PFSK-1 (cell line): ENCODE measurements around the gene ZSCAN29.

Source experiments
- FOXP2 ChIP-seq: optimal IDR thresholded peaks from 2 replicates; pipeline ENCODE3; 2011; ENCODE audit warnings: borderline replicate concordance, control low read depth, inconsistent platforms; ENCODE audit not compliant: insufficient read depth; ENCODE audit errors: extremely low read length, extremely low read depth
- POLR2AphosphoS5 ChIP-seq: IDR thresholded peaks from 2 replicates; pipeline ENCODE4 v1.6.1; 2012; ENCODE audit warnings: low read depth, mild to moderate bottlenecking, control low read depth, low read length, moderate library complexity
- REST ChIP-seq, 2 experiments: IDR thresholded peaks; 2 replicates each; pipeline versions ENCODE4 v1.6.1 to v1.8.0; 2011 to 2012; ENCODE audit warnings: low read depth in 2 of 2, low read length in 2 of 2, control low read depth in 1 of 2, inconsistent platforms in 1 of 2, mild to moderate bottlenecking in 1 of 2, moderate library complexity in 1 of 2; ENCODE audit not compliant: insufficient read depth in 1 of 2
- SIN3A ChIP-seq: IDR thresholded peaks from 2 replicates; pipeline ENCODE4 v1.6.1; 2012; ENCODE audit warnings: mild to moderate bottlenecking, low read length, moderate library complexity, borderline replicate concordance; ENCODE audit not compliant: insufficient read depth
- TAF1 ChIP-seq: IDR thresholded peaks from 2 replicates; pipeline ENCODE4 v1.6.1; 2012; ENCODE audit warnings: low read length, control low read depth, borderline replicate concordance; ENCODE audit not compliant: insufficient read depth

DNA sequence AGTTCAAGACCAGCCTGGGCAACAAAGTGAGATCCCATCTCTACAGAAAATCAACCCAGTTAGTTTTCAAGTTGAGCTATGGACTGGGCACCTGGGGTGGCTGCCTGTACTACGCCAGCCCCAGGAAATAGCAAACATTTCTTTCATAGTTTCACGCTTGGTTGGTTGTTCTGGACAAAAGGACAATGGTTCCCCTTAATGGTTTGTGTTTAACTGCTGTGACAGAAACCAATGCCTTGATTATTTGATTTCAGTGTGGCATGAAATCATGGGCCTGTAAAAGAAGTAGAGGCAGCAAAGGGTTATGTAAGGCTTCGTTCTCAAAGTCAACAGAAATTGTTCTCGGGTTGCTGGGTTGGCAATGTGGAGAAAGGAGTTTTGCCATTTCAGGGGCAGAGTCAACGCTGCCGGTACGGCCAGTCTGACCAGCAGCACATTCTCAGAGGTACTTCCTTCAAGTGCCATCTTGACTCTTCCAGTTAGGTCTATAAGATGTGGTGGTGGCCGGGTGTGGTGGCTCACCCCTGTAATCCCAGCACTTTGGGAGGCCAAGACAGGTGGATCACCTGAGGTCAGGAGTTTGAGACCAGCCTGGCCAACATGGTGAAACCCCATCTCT is 53.2 kb downstream of the ZSCAN29 start:
- TF ChIP-seq POLR2AphosphoS5 (no peak), TAF1 (no peak), REST (IDR thresholded peaks at IDR 0.05; ENCODE audit: insufficient read depth in 1 of 2, low read depth in 2 of 2, low read length in 2 of 2) (no peak), SIN3A (no peak), FOXP2 (no peak)
